Activated CD8-positive, alpha-beta memory T cell treated with anti-CD3 and anti-CD28 coated beads, Interleukin-2, amount 50 U/mL, for 24 hours (primary cell): ENCODE data around the gene CDK5R2.
A peak's percentile ranks its signal among the peaks of the same experiment; 100 is the strongest.

ENCODE experiments used
- DNase-seq: peaks from one replicate; pipeline ENCODE4 v3.0.0-alpha.2; 2020; ENCODE audit errors: extremely low read depth

Gene CDK5R2

DNA sequence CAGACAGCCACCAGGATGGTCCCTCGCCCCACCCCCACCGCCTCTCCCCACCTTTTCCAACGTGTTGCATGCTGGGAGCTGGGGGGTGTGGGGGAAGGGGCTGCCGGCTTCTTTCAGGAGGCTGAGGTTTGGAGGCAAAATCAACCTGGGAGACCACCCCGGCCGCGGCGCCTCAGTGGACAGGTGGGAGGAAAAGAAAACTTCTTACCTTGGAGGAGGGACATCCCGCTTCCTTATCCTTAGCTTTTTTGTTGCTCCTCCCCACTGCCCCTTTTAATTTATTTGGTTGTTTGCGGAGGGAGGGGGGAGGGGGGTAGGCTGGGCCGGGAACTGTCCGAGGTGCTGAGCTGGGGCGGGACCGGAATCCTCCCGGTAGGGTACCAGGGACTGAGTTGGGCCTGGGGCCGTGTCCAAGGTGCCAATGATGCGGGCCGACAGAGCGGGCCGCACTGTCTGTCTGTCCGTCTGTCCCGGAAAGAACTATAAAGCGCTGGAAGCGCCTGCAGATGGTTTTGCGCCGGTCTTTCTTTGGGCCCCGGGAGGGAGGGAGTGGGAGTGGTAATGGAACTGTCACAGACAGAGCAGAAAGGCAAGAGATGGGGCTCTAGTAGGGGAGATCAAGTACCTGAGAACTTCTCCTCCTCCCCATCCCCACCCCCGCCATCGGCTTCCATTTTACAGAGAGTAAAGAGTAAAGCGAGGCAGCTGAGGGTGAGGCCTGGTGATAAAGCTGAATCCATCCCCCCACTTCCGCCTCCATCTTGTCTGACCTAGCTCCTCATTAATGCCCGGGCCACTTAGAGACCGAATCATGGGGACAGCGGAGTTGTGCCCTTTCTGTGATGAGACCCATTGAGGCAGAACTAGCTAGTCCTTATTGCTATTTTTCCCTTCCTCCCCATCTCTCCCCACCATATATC lies 2.4 kb downstream of the CDK5R2 start:
- no peak for DNase-seq

GRCh38 chr2:218962859-218963492 lies 3.5 kb downstream of the CDK5R2 start:
- peak; percentile 13 for DNase-seq

- DNase-seq = no peak
These were observed 4.1 kb downstream of the CDK5R2 start for GRCh38 chr2:218963601-218964000.

GRCh38 chr2:218964041-218964771 lies 4.7 kb downstream of the CDK5R2 start:
- DNase-seq = no peak

DNA sequence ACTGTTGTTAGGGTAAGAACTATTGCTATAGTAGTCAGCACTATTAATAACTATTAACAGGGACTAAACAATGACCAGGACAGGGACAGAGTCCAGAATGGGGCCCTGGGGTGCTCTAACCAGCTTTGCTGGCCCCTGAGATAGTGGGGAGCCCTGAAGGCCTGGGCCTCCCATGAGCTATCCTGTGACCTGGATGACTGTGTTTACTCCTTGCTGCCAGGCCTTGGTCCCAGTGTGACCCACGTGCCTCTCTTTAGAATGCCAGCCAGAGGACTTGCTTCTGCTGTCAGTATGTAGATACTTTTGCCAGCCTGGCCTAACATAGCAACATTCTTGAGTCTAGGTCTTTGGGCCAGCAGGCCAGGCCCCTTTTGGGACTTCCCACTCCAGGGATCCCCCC lies 11.4 kb downstream of the CDK5R2 start:
- no peak for DNase-seq

GRCh38 chr2:218975060-218975777 lies 15.8 kb downstream of the CDK5R2 start:
- DNase-seq = no peak

GRCh38 chr2:218979846-218980734 lies 20.6 kb downstream of the CDK5R2 start:
- peak; percentile 69 for DNase-seq

- no peak for DNase-seq
These were observed 21.4 kb downstream of the CDK5R2 start for GRCh38 chr2:218980735-218981389.

DNA sequence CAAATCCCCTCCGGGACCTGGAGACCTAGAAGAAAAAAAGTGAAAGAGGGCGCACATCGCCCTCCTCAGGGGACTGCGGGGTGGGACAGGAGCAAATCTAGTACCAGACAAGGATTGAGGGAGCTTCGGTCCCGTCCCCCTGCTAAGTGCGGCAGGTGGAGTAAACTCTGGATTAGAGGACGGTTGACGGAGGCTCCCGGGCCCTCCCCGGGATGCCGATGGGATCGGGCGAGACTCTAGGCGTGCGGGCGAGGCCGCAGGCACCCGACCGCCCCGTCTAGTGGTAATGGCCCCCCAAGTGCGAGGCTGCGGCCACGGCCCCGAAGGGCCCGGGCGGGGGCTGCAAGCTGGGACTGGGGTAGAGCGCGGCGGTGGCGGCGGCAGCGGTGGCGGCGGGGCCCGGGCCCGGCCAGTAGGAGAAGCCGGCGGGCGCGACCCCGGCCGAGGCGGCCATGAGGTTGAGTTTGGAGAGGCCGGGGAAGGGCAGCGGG lies 22.0 kb downstream of the CDK5R2 start:
- no peak for DNase-seq

DNA sequence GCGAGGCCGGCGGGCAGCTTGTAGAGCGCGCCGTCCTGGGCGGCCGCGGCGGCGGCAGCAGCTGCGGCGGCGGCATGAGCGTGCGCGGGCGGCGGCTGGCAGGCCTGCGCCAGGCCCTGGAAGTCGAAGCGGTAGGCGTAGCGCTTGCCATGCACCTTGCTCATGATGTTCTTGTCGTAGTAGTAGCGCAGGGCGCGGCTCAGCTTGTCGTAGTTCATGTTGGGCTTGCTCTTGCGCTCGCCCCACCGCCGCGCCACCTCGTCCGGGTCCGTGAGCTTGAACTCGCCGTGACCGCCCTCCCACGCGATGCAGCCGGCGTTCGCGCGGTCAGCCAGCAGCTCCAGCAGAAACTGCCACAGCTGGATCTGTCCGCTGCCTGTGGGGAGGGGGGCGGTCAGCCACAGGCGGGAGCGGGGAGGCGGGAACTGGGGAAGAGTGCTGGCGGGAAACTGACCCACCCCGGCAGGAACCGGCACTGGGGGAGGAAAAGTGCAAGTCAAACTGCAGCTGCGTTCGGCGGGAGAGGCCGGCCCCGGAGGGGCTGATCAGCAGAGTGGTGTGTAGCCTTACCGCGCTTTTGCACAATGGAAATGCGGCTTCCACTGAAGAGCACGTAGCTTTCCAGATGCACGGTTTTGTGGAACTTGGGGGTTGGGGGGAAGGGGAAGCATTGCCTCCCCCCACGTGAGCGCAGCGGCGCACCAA lies 22.6 kb downstream of the CDK5R2 start:
- no peak for DNase-seq

GRCh38 chr2:218982586-218983262 lies 23.3 kb downstream of the CDK5R2 start:
- DNase-seq = no peak

DNA sequence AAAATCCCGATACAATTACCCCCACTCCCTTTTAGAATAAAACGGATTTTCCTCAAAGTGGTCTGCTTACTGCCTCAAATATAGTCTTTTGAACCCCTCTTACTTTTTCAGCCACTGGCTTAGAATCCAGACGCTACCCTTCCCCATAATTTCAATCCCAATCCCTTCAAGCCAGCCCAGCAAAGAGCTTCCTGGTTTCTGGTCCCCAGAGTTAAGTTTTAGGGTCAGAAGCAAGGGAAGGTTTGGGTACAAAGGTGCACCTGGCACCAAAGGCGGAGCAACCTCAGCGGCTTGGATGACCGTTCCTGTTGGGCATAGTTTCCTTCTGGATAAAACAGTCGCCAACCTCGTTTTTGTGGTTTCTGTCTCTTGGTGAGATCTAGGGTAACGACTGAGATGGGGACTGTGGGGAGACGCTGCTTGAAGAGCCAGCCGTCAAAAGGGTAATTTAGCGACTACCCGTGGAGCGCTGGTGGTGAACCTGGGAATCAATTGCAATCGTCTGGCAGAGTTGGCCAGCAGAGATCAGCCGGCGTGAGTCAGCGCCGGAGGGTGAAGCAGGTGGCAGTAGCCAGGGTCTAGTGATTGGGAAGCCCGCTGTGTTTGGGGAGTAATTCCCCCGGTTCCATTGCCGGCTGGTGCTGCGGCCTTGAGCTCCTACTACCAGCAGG lies 23.9 kb downstream of the CDK5R2 start:
- no peak for DNase-seq

DNA sequence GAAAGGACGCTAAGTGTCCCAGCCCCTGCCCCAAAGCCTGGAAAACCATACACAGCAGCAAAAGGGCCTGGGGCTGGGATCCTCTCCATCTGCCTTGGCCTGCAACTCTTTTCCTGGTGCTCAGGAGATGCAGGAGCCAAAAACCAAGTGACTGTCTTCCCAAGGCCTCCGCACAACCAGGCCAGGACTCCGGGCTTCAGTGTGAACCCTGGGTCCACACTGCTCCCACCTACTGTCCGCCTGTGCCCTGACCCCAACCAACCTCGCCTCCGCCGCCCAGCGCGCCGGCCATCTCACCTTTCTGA lies 24.4 kb downstream of the CDK5R2 start:
- DNase-seq = no peak

GRCh38 chr2:218984239-218985020 lies 25.0 kb downstream of the CDK5R2 start:
- no peak for DNase-seq

- DNase-seq = no peak
These were observed 25.5 kb downstream of the CDK5R2 start, which contains the start of gene FEV for GRCh38 chr2:218985021-218985324. Gene FEV, minus strand, starts transcription at chr2:218985184. Its CDS starts 109 bp downstream, at chr2:218985075.

GRCh38 chr2:218985325-218986091 lies 26.0 kb downstream of the CDK5R2 start:
- DNase-seq = no peak

GRCh38 chr2:218986148-218986761 lies 26.8 kb downstream of the CDK5R2 start:
- no peak for DNase-seq
